GM21737 (cell line): ENCODE measurements around the gene PRR14.
A peak's percentile ranks its signal among the peaks of the same experiment; 100 is the strongest.

ENCODE experiments used
- ATAC-seq: cut with Tn5 transposase; IDR thresholded peaks from one replicate; pipeline ENCODE4 v1.9.1; 2021; ENCODE audit warnings: mild to moderate bottlenecking, moderate library complexity; ENCODE audit not compliant: unreplicated experiment

PRR14 gene

GRCh38 chr16:30658731-30659506 lies 8.2 kb downstream of the PRR14 start:
- peak; percentile 24 for ATAC-seq

DNA sequence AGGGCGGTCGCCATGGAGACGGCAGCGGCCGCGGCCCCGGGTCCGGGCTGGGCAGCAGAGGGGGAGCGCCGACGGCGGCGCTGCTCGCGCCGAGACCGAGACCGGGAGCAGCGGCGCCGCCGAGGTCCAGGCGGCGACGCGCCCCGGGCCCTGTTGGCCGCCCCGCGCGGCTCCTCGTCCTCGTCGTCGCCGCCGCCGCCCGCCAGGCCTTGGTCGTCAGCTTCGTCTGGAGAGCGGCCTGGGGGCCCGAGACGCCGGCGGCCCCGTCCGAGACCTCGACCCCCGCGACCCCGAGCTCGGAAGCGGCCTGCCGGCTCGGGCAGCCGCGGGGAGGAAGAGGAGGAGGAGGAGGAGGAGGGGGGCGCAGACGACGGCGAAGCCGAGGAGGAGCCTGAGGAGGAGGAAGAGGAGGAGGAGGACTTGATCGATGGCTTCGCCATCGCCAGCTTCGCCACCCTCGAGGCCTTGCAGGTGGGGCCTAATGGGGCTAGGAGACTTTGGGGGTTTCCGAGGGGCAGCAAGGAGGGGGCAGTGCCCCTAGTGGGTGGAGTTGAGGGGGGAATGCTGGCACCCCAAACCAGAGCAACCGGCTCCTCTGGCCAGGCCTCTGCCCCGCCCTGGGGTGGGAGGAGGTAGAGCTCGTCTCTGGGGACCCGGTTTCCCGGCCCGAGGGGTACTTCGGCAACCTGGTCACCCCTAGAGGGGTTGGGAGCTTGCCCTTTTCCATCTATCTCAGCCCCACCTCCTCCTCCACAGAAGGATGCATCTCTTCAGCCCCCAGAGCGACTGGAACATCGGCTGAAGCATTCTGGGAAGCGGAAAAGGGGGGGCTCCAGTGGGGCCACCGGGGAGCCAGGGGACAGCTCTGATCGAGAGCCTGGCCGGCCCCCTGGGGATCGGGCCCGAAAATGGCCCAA lies 9.0 kb downstream of the PRR14 start:
- ATAC-seq: no peak

DNA sequence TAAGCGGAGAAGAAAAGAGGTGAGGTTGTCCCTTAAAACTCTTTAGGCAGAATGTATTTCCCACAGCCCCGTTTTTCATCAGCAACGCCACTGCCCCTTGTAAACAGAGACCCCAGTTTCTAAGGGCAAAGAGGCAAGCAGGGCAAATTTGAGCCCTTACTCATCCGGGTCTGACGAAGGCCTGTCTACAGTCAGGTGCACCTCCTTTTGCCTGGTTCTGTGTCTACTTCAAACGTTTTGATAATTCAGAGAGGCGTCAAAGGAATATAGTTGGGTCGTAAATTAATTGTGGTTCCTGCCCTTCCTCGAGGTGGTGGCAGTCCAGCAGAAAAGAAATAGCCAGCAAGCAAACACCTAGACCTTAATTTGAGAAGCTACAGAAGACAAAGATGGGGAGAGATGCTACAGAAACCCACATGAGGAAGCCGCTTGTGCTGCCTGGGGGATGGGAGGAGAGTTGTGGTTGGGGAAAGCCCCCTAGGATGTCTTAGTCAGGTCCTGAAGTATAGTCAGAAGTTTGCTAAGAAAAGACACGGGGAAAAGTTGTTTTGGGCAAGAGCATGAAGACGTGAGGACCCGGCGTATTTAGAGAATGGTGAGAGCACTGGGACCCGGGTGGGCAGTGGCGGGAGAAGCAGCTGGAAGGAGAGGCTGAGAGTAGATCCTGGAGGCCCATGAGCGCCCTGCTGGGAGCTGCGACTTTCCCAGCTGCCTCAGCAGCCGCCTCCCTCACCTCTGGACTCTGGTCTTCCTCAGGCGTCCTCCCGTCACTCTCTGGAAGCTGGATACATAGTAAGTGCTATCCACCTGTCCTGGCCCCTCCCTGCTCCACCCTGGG lies 9.9 kb downstream of the PRR14 start:
- ATAC-seq: no peak

- no peak for ATAC-seq
Observed at GRCh38 chr16:30662449-30662848, 11.7 kb downstream of the PRR14 start.

- no peak for ATAC-seq
Observed at GRCh38 chr16:30663038-30663437, 12.3 kb downstream of the PRR14 start.

DNA sequence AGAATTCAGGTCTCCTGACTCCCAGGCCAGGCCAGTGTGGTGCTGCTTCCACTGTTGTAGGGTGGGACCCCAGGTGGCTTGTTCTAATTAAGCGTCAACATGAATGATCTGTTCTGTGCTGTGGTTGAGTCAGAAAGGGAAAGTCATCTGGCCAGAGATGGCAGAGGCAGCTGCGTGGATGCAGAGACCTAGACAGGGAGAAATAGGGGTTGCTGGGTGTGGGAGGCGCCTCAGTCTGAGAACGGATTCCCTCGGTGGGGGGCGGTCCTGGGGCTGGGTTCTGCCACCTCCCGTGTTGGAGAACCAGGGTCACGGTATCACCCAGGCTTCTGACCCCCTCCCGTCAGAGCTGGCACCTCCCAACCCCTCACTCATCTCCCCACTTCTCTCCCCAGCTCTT lies 13.1 kb downstream of the PRR14 start:
- ATAC-seq: no peak

DNA sequence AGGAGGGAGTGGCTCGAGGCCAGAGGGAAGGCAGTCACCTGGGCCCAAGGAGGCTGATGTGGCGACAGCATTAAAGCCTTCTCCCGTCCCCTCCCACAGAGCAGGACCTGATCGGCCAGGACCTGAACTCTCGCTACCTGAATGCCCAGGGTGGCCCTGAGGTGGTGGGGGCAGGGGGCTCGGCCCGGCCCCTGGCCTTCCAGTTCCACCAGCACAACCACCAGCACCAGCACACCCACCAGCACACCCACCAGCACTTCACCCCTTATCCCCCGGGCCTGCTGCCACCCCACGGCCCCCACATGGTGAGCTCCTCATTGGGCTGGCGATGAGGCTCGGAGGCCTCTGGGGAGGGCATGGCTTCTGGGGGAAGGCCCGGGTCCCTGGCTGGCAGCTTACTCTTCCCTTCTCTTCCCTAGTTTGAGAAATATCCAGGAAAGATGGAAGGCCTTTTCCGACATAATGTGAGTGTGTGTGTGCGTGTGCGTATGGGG lies 13.9 kb downstream of the PRR14 start:
- no peak for ATAC-seq

DNA sequence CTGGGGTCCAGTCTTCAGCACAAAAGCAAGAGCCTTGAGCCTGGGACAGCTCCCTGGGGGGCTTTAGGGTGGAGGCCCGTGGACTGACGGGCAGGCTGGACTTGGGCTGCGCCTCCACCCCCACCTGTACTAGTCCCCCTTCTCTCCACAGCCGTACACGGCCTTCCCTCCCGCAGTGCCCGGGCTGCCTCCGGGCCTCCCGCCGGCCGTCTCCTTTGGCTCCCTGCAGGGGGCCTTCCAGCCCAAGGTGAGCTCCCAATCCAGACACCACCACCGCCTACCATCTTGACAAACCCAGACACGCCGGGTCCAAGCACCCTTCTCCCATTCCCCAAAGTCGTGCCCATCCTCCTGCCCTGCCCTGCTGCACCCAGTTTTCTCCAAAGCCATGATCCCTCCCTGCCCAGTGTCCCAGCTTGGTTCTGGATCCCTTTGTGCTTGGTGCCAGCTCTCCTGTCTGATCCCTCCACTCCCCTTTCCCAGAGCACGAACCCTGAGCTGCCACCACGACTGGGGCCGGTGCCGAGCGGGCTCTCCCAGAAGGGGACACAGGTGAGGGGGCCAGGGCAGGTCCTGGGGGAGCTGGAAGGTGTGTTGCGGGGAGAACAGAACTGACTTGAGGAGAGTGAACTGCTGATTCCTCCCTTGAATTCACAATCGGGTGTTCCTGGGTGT lies 14.5 kb downstream of the PRR14 start:
- ATAC-seq: no peak

DNA sequence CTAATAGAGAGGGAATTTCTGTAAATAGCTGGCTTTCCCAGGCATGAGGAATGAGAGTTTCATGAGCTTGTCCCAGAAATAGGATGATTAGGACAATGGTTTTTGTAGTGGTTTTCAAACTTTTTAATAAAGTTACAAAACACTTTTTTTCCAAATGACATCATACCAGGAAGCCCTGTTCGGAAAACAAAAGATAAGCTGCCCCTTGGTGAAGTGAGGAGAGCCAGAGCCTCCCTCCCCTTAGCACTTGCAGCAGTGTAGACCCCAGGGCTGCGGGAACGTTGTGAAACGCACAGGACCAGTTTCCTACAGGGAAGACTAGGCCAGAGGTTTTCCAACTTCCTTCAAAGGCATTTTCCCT lies 15.1 kb downstream of the PRR14 start:
- no peak for ATAC-seq

DNA sequence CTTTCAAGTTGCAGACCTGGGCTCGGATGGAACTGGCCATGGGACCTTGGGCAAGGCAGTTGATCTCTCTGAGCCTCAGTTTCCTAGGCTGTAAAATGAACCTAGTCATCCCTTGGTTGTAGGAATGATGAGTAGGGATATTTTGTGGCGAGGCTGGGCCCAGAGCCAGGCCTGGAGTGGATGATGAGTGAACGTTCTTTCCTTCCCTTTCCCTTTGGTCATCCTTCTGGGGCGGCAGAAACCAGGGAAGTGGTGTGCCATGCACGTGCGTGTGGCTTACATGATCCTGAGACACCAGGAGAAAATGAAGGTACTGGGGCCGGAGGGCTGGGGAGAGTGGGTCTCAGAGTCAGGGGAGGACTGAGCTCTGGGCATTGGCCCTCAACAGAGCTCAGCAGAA lies 15.9 kb downstream of the PRR14 start:
- ATAC-seq: no peak

- no peak for ATAC-seq
Observed at GRCh38 chr16:30667361-30667905, 16.7 kb downstream of the PRR14 start.

DNA sequence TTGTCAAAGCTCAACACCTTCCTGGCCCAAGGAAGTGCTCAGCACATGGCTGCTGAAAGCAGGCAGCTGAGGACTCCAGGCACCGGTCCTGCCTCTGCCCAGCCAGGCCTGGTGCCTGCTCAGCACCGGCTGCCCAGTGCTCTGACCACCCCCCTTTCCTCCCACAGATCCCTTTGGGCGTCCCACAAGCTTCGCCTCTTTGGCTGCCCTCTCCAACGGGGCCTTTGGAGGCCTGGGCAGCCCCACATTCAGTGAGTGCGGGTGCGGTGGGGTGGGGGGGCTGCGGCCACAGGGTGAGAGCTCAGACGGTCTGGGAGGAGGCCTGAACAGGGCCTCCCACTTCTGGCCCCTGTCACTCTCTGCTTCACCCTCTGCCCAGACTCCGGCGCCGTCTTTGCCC lies 17.6 kb downstream of the PRR14 start:
- no peak for ATAC-seq

GRCh38 chr16:30669026-30669902 lies 18.5 kb downstream of the PRR14 start:
- ATAC-seq: no peak

DNA sequence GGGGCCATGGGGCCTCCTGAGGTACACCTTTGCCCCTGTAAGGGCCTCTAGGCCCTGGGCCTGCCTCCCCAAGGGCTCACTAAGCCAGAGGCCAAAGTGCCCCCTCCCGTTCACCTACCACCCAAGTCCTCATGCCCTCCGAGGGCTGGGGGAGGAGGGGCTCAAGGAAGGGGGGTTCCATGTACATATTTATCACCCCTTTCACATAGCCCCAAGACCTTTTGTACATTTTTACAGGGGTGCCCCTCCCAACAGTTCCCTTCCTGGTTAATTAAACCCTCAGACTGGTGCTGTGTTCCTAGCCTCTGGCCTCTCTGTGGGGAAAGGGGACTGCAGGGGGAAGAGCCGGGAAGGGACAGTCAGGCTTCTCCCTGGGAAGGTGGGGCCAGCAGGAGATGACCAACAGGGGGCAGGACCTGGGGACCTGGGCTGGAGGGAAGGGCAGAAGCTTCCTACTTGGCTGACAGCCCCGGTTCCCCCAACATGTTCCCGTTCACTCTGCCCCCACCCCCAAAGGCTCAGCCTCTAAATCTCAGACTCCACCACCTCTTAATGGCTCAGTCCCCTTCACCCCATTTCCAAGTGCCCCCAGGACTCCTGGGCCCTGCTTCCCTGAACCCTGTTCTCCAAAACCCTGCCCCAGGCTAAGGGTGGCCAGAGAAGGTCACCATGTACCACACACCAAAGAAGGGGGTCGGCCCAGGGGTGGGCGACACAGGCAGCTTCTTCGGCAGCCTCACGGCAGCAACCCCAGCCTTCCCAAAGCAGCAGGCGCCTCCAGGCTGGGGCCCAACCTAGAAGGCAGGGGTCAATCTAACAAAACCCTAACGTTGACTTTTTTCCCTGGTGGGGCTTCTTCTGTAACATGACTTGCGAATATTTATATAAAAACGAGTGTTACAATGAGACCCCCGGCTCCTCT lies 19.4 kb downstream of the PRR14 start:
- ATAC-seq: no peak

DNA sequence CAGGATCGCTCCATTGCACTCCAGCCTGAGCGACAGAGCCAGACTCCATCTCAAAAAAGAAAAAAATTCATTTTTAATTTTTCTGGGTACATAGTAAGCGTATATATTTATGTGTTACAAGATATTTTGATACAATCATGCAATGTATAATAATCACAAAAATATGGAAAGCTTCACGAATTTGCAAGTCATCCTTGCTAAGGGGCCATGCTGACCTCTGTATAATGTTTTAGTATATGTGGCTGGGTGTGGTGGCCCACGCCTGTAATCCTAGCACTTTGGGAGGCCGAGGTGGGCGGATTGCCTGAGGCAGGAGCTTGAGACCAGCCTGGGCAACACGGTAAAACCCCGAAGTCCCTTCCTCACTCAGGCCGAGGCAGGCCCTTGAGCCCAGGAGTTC lies 24.4 kb downstream of the PRR14 start:
- no peak for ATAC-seq

- no peak for ATAC-seq
Observed at GRCh38 chr16:30677931-30678585, 27.3 kb downstream of the PRR14 start.

DNA sequence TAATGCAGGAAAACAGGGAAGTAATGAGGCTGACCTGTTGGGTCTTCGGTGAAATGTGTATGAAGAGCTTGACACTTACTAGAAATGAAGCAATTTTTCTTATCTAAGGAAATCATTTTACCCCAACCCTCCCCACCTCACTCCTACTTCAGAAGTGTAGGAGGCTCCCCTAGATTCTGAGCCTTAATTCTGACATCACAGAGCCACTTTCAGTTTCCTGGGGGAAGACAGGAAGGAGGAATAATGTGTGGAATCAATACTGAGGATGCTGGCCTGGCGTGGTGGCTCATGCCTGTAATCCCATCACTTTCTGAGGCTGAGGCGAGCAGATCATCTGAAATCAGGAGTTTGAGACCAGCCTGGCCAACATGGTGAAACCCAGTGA lies 27.8 kb downstream of the PRR14 start:
- no peak for ATAC-seq

- no peak for ATAC-seq
Observed at GRCh38 chr16:30680326-30680725, 29.6 kb downstream of the PRR14 start.
